Skeletal muscle cell (primary cell): ENCODE measurements around the gene RNF213.

ENCODE experiments used
- DNase-seq: peaks from one replicate; pipeline ENCODE4 v3.0.0-alpha.2; 2010; ENCODE audit warnings: low read depth
- H3K4me3 ChIP-seq: 2 replicates; pipeline ENCODE4 v1.5.1; 2011; ENCODE audit warnings: low read depth, mild to moderate bottlenecking, control low read depth, low read length, moderate library complexity

Gene RNF213

GRCh38 chr17:80416940-80417293 is 156.3 kb downstream of the RNF213 start:
- no peak for DNase-seq
- no peak overlapping the region for H3K4me3 ChIP-seq

DNA sequence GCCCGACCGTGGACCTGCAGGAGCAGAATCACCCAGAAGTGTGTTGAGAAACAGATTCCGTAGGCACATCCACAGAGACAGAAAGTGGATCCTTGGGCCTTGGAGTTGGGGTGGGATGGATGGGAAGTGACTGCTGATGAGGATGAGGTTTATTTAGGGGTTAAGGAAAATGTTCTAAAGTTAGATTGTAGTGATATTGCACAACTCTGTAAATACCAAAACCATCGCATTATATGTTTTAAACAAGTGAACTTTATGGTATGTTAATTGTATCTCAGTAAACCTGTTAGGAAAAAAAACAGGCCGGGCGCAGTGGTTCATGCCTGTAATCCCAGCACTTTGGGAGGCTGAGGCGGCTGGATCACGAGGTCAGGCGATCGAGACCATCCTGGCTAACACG is 157.9 kb downstream of the RNF213 start:
- H3K4me3 ChIP-seq: no peak overlapping the region

DNA sequence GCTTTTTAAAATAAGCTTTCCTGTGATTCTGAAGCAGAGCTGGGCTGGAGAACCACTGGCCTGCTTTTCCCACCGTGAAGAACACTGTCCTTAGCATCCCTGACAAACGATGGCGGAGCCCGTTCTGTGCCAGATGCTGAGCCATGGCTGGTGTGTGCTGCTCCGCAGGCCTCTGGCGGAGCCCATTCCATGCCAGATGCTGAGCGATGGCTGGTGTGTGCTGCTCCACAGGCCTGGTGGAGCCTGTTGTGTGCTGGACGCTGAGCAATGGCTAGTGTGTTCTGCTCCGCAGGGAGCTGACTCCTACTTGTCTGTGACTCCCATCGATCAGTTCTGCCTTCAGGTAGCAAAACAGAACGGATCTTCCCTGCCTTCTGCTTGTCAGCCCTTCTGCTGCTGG is 158.6 kb downstream of the RNF213 start:
- no peak overlapping the region for H3K4me3 ChIP-seq
- no peak for DNase-seq

More for the DNA sequence above, 157.9 kb downstream of the RNF213 start:
- no peak for DNase-seq

- no peak overlapping the region for H3K4me3 ChIP-seq
- DNase-seq: no peak
Measured at GRCh38 chr17:80421381-80422090, 160.9 kb downstream of the RNF213 start.

DNA sequence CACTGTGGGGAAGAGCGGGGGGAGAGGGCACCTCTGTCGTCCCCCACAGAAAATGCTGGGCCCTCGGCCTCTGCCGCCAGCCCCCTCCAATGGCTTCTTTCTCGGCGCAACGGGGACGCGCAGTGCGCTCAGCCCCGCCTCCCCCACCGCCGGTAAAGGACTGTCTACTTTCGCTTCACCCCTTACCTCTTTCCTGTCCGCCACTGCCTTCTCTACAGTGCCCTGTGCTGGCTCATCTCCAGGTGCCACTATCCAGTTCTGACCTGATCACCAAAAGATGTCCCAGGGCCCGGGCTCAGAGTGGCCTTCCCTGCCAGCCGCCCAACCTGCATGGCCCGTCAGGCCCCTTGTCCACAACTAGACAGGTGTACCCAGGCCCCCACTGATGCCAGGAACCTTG is 161.6 kb downstream of the RNF213 start:
- DNase-seq: no peak
- H3K4me3 ChIP-seq: no peak overlapping the region

DNA sequence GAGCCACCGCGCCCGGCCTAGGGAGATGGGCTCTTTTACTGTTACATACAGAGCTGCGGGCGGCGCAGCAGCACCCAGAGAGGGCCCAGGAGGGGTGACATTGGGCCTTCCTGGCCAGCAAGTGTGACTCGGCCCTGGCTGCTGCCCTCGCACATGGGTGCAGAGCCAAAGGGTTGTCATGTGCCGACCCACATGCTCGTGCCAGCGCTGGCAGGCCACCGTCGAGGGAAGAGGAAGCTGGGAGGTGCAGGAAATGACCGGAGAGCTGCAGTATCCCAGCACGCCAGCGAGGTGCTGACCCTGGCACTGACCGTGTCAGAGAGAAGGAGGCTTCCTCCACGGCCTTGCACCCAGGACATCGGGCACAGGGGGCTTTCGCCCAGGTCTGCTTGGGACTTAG is 162.3 kb downstream of the RNF213 start:
- no peak overlapping the region for H3K4me3 ChIP-seq
- no peak for DNase-seq

DNA sequence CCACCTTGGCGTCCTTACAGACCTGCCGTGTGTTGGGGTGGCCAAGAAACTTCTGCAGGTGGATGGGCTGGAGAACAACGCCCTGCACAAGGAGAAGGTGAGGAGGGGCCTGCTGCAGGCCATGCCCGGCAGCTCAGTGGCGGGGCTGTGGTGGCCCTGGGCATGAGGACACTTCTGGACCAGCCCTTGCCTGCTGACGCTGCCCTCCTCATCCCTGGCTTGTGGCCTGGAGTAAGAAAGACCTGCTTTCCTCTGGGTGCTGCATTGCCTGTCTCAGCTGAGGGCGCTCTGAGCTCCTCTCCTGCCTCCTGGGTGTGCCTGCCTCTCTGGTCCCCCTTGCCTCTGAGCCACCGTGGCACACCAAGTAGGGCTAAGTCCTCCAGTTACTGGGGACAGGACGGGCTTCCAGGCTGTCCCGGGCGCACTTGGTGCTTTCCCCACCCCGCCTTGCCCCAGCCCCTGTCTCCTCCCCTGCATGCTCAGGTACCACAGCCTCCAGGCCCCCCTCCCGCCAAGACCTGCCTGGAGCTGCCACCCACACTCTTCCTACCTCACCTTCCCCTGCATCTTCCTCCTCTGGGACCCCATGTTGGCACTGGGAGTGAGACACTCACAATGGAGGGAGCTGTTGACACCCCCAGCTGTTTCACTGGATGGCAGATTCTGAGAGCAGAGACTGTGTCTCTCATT is 163.0 kb downstream of the RNF213 start:
- no peak overlapping the region for H3K4me3 ChIP-seq
- no peak for DNase-seq

- no peak for DNase-seq
- no peak overlapping the region for H3K4me3 ChIP-seq
Measured at GRCh38 chr17:80424261-80424660, 163.6 kb downstream of the RNF213 start.

- H3K4me3 ChIP-seq: no peak overlapping the region
- no peak for DNase-seq
Measured at GRCh38 chr17:80424878-80425765, 164.5 kb downstream of the RNF213 start.

GRCh38 chr17:80425835-80426426 is 165.3 kb downstream of the RNF213 start:
- H3K4me3 ChIP-seq: no peak overlapping the region
- no peak for DNase-seq

DNA sequence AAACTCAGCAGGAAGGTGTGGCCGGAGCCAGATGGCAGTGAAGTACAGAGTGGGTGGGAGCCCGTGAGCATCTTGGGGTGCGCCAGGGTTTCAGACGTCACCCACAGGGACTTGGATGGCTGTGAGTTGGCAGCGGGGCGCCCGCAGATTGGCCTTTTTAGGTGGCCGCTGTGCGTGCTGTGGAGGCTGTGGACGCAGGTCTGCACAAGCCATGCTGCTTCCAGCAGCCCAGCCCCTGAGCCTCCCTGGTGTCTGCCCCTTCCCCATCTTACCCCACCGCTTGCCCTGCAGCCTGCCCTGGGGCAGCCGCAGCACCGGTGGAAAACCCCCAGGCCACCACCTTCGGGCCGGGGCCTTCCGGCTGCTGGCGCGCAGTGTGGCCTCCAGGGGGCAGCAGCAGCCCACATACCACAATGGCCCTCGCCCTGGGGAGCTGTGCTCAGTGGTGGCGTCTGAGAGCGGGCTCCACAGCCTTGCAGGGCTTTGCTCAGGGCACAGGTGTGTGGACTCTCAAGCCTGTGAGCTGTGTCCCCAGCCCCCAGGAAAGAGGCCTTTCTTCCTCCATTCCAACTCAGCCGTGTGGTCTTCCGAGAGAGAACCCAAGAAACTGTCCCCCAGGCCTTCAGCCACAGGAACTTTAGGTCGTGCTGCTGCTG is 166.1 kb downstream of the RNF213 start:
- DNase-seq: no peak
- no peak overlapping the region for H3K4me3 ChIP-seq

DNA sequence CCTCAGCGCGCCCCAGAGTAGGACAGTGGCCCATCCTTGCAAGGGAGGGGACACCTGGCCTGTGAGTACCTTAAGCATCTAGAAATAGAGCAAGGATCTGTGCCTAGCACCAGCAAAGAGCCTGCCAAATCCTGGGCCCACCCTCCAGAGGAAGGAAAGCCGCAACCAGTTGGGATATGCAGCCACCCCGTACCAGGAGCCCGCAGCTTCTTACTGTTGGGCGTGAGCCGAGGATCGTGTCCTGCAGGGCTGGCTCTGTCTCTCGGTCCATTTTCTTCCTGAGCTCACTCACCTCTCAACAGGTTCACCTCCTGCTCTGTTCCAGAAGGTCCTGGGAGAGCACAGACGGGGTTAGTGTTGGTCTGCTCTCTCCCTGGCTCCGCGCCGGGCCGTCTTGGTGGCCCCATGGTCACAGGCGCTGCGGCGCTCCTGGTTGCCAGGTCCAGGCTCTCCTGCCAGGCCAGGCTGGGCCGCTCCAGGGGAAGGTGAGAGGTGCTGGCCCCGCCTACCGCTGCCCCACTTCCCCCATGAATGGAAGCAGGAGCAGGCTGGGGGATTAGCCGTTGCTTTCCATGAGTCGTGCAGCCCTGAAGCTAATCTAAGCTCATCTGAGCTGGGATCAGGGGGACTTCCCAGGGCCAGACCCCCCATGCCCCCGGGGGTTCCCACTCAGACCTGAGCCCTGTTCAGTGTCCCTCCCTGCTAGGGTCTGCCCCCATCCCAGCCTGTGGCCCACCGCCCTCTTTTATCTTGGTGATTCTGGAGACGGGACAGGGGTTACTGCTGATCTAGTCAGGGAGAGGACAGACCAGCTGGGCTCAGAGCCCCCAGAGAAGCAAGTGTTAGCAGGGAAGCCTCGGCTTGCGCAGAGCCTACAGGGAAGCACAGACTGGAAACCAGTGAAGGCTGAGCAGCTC is 167.0 kb downstream of the RNF213 start:
- DNase-seq: no peak
- no peak overlapping the region for H3K4me3 ChIP-seq

DNA sequence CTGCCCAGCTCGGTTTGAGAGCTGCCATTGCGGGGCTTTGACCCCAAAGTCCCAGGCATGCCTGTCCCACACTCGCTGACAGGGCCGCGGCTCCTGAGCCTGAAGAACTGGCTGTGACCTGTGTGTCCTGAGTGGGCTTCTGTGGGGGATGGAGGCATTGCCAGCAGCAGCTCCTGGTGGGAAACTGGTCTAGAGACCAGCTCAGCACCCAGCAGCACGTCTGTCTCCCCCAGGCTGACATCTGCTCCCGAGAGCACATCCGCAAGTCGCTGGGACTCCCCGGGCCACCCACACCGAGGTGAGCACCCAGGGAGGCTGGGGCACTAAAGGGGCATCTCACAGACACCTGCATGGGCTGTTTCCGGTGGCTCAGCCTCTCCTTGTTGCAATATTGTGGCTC is 167.7 kb downstream of the RNF213 start:
- no peak overlapping the region for H3K4me3 ChIP-seq
- no peak for DNase-seq

- no peak for DNase-seq
- no peak overlapping the region for H3K4me3 ChIP-seq
Measured at GRCh38 chr17:80428796-80429195, 168.1 kb downstream of the RNF213 start.

DNA sequence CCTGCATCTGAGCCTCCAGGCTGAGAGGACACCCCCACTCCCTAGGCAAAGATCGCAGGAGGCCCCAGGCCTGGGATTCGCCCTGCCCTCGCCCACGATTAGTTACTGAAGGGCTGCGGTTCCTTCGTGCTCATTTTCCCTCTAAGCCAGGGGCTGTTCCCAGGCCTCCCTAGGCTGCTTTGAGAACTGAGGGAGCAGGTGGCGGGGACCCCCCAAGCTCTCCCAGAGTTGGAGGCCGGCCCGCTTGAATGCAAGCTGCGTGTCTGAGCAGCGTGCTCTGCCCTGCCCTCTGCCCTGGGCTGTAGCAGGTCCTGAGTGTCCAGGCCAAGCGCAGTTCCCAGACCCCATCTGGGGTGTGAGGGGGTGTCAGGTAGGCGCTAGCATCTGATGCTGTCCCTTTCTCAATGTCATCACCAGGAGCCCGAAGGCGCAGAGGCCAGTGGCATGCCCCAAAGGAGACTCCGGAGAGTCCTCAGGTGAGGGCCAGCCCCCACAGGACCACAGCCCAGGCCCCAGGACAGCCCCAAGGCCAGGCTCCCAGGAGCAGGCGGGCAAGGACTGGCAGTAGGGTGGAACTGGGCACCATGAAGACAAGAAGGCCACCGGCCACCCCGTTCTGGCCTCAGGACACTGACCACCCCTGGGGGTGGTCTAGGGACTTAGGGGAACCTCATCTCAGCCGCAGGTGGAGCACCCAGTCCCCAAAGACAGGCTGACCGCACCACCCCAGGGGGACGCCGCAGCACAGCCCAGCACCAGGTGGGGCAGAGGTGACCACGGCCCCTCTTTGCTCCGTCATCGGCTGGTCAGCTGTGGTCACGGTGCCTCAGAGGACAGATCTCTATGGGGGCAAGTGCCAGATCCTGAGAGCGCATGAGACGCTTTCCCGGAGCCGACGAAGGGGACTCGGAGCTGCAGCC is 169.0 kb downstream of the RNF213 start:
- no peak for DNase-seq
- H3K4me3 ChIP-seq: no peak overlapping the region

GRCh38 chr17:80430446-80431245 is 170.0 kb downstream of the RNF213 start:
- no peak for DNase-seq
- H3K4me3 ChIP-seq: no peak overlapping the region
